ENCODE data around the gene KANSL2. TPM values are rescaled to one million over a fixed set of nuclear protein-coding genes. Genes with fewer than 3 reads are reported as not detected.

Gene KANSL2
- total and polyA plus RNA-seq, 2 of the 13 experiments (the other 11 are each of a cell fraction or from before 2014, with no cell fraction given), result 24.1 to 41.3 TPM

GRCh38 chr12:48716493-48717251 is 34.6 kb upstream of the KANSL2 start, which contains the start of gene CCNT1 (continued):
- TF ChIP-seq SIX1 (CRISPR knock-in tag; IDR thresholded peaks at IDR 0.05; ENCODE audit: borderline replicate concordance), result no peak; the same call in 1 of the 2 replicates
- peak; percentile 86 for TF ChIP-seq RXRB (CRISPR knock-in tag; IDR thresholded peaks at IDR 0.05; ENCODE audit: borderline replicate concordance)
- peak; percentile 76; the same call in 1 of the 2 replicates for TF ChIP-seq ZFP36L1 (CRISPR knock-in tag; IDR thresholded peaks at IDR 0.05)
- no peak for TF ChIP-seq ZNF326 (CRISPR knock-in tag; IDR thresholded peaks at IDR 0.05; ENCODE audit: borderline replicate concordance)
- peak; percentile 83; the same call in 1 of the 2 replicates for TF ChIP-seq ZSCAN30 (CRISPR knock-in tag; IDR thresholded peaks at IDR 0.05)
- peak; percentile 51; the same call in 1 of the 2 replicates for TF ChIP-seq ZNF777 (CRISPR knock-in tag; IDR thresholded peaks at IDR 0.05)
- no peak; the same call in 1 of the 2 replicates for TF ChIP-seq SSRP1 (CRISPR knock-in tag; IDR thresholded peaks at IDR 0.05)
- no peak; the same call in 1 of the 2 replicates for TF ChIP-seq RFXANK (CRISPR knock-in tag; IDR thresholded peaks at IDR 0.05)
- peak; percentile 74; the same call in 1 of the 2 replicates for TF ChIP-seq ZBTB44 (CRISPR knock-in tag; IDR thresholded peaks at IDR 0.05)
- TF ChIP-seq, protein P1, sequence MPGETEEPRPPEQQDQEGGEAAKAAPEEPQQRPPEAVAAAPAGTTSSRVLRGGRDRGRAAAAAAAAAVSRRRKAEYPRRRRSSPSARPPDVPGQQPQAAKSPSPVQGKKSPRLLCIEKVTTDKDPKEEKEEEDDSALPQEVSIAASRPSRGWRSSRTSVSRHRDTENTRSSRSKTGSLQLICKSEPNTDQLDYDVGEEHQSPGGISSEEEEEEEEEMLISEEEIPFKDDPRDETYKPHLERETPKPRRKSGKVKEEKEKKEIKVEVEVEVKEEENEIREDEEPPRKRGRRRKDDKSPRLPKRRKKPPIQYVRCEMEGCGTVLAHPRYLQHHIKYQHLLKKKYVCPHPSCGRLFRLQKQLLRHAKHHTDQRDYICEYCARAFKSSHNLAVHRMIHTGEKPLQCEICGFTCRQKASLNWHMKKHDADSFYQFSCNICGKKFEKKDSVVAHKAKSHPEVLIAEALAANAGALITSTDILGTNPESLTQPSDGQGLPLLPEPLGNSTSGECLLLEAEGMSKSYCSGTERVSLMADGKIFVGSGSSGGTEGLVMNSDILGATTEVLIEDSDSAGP (CRISPR knock-in tag; IDR thresholded peaks at IDR 0.05; ENCODE audit: borderline replicate concordance), result peak; percentile 90; the same call in 1 of the 2 replicates
- TF ChIP-seq, protein P2, sequence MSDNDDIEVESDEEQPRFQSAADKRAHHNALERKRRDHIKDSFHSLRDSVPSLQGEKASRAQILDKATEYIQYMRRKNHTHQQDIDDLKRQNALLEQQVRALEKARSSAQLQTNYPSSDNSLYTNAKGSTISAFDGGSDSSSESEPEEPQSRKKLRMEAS (IDR thresholded peaks at IDR 0.05), result peak; percentile 86
- TF ChIP-seq ZSCAN29 (CRISPR knock-in tag; conservative IDR thresholded peaks at IDR 0.05), result peak; percentile 93; the same call in 1 of the 2 replicates
- TF ChIP-seq ZSCAN5A (CRISPR knock-in tag; IDR thresholded peaks at IDR 0.05; ENCODE audit: borderline replicate concordance), result peak; percentile 45; the same call in 1 of the 2 replicates
- peak; percentile 100 for TF ChIP-seq HOXA3 (CRISPR knock-in tag; IDR thresholded peaks at IDR 0.05)
- 0 out of 2 replicates have a peak, but pooled peaks have one; percentile 31 for TF ChIP-seq ZFP36L2 (CRISPR knock-in tag; IDR thresholded peaks at IDR 0.05)
- TF ChIP-seq POLR2G (IDR thresholded peaks at IDR 0.05; ENCODE audit: low read depth, low read length), result peak; percentile 86
- TF ChIP-seq HOXA5 (CRISPR knock-in tag; IDR thresholded peaks at IDR 0.05), result peak; percentile 67
- no peak for TF ChIP-seq TSC22D2 (CRISPR knock-in tag; IDR thresholded peaks at IDR 0.05; ENCODE audit: borderline replicate concordance)
- peak; percentile 81 for TF ChIP-seq BORCS8-MEF2B (CRISPR knock-in tag; IDR thresholded peaks at IDR 0.05)
- peak in 1 of 2 experiments; percentile 51; a peak in 1 of 4 replicates for TF ChIP-seq NR2F1 (CRISPR knock-in tag; IDR thresholded peaks at IDR 0.05)
- TF ChIP-seq MIER3 (CRISPR knock-in tag; IDR thresholded peaks at IDR 0.05; ENCODE audit: borderline replicate concordance), result peak; percentile 54; the same call in 1 of the 2 replicates
- peak; percentile 95 for TF ChIP-seq GMEB1 (CRISPR knock-in tag; IDR thresholded peaks at IDR 0.05; ENCODE audit: borderline replicate concordance)
- TF ChIP-seq NCOA5 (CRISPR knock-in tag; IDR thresholded peaks at IDR 0.05), result no peak
